ENCODE results near the gene NPTN.
"Not testable (repeated sequence)": the region's sequence is repeated elsewhere in the genome, so short reads cannot be mapped to it uniquely, and the experiment has no call there.

The NPTN gene

DNA sequence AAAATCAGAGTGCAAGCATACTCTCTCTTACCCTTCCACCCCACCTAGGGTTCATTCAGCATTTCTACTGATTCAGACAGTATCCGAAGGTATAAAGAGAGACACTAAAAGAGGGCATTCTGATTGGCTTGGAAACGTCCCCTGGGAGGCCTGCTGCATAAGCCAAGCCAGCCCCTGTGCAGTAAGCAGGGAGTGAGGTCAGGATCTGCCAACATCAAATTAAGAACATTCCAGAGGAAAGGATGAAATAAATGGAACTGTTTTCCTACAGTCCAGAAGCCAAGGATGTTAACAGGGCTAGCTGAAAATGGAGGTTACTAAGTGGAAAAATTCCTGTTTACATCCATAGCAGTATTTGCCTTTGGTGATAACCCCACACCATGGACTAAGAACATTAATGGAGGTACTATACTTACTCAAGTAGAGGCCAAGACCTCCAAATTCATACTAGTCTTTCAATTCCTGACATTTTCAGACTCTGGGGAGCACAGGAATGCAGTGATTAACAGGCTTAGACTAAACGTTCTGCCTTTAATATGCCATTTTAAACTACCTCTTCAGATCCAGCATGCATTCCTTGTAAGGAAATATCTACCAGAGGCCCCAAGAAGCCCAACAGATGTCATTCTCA is 34.5 kb downstream of the NPTN start:
- Mint-ChIP-seq H3K27ac (no peak overlapping the region), H3K4me1 (peaks cover 49% of the 10 kb centered on the region), H3K27me3 (no peaks in the 10 kb centered on the region)

DNA sequence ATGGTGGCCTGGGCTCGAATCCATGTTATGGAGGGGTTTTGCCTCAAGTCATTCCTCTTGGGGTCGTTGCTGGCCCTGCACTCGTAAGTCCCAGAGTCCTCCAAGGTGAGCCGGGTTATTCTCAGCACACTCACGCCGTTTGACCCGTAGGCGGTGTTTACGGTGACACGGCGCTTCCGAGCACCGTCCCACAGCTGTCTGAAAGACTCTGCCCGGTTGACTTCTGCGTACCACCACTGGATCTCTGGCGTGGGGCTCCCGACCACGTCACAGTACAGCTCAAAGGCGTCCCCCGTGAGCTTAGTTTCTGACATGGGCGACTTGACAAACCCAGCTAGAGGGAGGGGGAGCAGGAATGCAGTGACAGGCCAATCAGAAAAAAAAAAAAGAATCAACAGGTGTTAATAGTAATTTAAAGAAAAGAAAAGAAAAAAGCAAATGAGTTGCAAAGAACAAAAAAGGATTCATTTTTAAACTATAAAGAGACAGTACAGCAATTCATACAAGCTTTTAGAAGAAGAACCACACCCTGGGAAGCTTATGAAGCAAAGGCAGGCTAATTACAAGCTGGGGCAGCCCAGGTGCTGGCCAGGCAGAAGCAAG is 36.1 kb downstream of the NPTN start:
- no peaks in the 10 kb centered on the region for H3K27me3 Mint-ChIP-seq
- peaks cover 50% of the 10 kb centered on the region for H3K4me1 Mint-ChIP-seq
- no peaks in the 10 kb centered on the region for H3K36me3 Mint-ChIP-seq
- H3K27ac Mint-ChIP-seq = no peak overlapping the region
- H3K4me3 Mint-ChIP-seq = no peak overlapping the region
- no peaks in the 10 kb centered on the region for H3K9me3 Mint-ChIP-seq

More for the DNA sequence above, 34.5 kb downstream of the NPTN start:
- H3K9me3 Mint-ChIP-seq = no peaks in the 10 kb centered on the region
- H3K4me3 Mint-ChIP-seq = no peak overlapping the region
- H3K36me3 Mint-ChIP-seq = peaks cover 1% of the 10 kb centered on the region

GRCh38 chr15:73596174-73596573 is 37.0 kb downstream of the NPTN start:
- Mint-ChIP-seq H3K36me3 (no peaks in the 10 kb centered on the region), H3K4me1 (peaks cover 50% of the 10 kb centered on the region), H3K27ac (peak overlapping the region; percentile 3), H3K27me3 (no peaks in the 10 kb centered on the region), H3K9me3 (no peaks in the 10 kb centered on the region), H3K4me3 (no peak overlapping the region)

- Mint-ChIP-seq H3K27ac (no peak overlapping the region), H3K4me3 (no peak overlapping the region), H3K36me3 (peaks cover 2% of the 10 kb centered on the region), H3K9me3 (no peaks in the 10 kb centered on the region), H3K27me3 (no peaks in the 10 kb centered on the region), H3K4me1 (peaks cover 44% of the 10 kb centered on the region)
These were observed 39.1 kb downstream of the NPTN start for GRCh38 chr15:73594109-73594508.

DNA sequence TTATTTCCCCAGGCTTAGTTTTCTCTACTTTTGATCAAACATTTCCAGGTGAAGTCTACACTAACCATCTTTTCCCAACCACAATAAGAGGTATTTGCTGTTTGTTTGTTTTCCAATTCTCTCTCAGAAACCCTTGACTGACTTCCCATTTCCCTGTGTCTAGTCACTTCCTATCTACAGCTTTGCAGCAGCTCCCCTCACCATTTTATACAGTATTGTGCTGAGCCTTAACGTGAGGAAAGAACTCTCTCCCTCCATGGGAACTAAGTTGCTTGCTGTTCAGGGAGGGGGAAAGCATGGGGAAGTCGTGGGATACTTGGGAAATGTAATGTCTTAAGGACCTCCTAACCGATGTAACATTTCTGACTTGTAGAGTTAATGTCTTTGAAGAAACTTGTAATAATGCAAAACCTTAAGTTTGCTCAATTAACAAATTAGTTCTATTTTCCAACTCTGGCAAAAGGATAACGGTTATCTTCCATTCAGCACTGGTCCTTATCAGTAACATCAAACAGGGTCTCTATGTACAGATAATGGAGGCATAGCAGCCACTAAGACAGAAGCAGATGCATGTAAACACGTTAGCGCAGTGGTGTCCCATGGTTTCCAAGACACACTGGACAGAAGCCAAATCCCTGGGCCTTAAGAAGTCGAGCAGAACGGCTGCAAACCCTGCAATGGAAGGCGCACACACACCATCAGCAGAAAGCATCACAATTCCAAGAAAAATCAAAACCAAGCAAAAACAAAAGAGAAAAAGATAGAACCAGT is 39.7 kb downstream of the NPTN start:
- no peak overlapping the region for H3K27ac Mint-ChIP-seq
- H3K9me3 Mint-ChIP-seq = no peaks in the 10 kb centered on the region
- H3K4me3 Mint-ChIP-seq = no peak overlapping the region
- peaks cover 4% of the 10 kb centered on the region for H3K36me3 Mint-ChIP-seq
- no peaks in the 10 kb centered on the region for H3K27me3 Mint-ChIP-seq
- peaks cover 37% of the 10 kb centered on the region for H3K4me1 Mint-ChIP-seq

DNA sequence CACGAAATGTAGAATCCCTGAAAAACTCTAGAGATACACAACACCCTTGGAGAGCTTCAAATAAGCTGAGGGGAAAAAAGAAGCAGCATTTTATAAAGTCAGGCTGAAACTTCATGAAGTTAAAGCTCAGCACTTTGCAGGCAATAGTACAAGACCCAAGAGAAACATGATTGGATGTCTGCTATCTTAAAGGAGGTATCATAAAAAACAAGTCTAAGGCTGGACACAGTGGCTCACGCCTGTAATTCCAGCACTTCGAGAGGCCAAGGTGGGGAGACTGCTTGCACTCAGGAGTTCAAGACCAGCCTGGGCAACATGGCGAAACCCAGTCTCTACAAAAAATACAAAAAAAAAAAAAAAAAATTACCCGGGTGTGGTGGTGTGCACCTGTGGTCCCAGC is 42.9 kb downstream of the NPTN start:
- Mint-ChIP-seq H3K27me3 (no peaks in the 10 kb centered on the region), H3K27ac (no peak overlapping the region), H3K36me3 (peaks cover 13% of the 10 kb centered on the region), H3K4me3 (no peak overlapping the region), H3K9me3 (no peaks in the 10 kb centered on the region), H3K4me1 (peaks cover 6% of the 10 kb centered on the region)

DNA sequence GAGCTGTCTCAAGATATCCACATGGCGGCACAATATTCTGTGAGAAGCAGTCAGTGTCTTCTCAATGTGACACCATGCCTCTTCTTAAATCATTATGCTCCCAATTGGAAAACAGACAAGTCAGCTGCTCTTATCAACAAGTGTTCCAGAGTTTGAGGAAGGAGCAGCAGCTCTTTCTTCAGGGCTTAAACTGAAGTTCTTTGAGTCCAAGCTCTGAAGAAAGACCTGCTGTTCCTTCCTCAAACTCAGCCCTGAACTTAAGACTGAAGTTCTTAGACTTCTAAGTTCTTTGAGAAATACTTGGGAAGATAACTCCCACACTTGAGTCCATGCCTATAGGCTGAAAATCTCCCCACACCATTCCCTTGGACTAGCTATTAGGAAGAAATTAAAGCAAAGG is 43.4 kb downstream of the NPTN start:
- Mint-ChIP-seq H3K27me3 (no peaks in the 10 kb centered on the region), H3K27ac (no peak overlapping the region), H3K36me3 (peaks cover 13% of the 10 kb centered on the region), H3K4me3 (no peak overlapping the region), H3K4me1 (peaks cover 4% of the 10 kb centered on the region), H3K9me3 (no peaks in the 10 kb centered on the region)

DNA sequence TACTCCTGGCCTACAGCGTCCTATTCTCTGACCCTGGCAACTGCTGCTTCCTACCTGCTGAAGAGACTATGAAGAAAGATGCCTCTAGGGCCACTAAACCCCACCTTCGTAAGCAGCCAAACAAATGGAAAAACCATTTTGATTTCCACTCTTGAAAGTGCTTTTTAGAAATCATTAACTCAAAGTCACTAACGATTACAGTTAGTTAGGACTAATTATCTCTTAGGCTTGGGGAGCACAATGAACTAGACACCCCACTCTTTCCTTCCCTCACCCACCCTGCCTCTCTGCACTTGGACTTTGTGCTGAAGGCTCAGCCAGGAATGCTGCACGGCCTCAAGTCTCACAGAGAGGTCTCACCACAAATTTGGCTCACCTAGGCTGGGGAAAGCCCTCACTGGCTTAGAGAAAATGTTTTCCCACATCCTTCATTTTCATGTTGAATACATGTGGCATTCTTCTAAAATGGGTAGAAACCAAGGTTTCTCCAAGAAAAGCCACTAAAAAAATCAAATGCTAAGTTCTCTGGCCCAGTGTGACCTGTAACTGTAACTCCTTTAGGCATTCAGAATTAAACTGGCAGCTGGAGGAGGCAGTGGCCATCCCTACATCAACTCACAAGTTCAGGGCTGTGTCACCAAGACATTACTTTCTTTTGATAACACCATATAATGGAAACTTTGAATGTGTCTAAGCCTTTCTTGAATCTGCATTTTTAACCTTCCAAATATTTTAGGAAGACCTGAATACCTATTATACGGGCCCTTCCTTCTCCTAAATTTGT is 47.1 kb downstream of the NPTN start:
- Mint-ChIP-seq H3K27me3 (no peaks in the 10 kb centered on the region), H3K4me1 (no peaks in the 10 kb centered on the region), H3K9me3 (no peaks in the 10 kb centered on the region), H3K4me3 (no peak overlapping the region), H3K36me3 (peaks cover 22% of the 10 kb centered on the region), H3K27ac (no peak overlapping the region)

DNA sequence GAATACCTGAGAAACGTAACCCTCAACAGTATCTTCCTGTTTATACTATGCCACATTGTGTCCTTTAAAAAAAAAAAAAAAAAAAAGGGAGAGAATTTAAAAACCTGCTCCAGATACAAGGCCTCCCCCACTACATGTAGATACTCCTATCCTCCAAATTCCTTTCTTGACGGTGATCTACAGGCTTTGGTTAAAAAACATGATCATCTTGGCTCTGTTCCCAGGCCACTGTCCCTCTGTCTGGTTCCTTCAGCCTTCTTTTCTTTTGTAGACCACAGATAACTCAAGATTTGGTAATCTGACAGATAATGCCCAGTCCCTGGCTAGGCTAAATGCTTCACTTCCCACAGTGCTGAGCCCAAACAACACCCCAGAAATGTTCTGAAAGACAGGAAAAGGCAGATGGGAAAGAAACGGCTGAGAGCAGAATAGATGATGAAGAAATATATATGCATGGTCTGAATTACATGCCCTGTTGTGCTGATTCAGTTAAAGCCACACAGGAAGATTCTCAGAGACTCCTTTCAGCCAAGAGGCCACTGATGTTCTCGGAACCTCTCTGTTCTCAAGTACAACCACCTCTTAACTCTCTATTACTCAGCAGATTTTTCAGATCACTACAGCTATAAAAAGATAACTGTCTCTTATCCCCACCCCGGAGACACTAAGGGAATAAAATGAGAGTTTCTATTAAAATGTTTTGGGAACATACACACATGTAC is 48.3 kb downstream of the NPTN start:
- no peak overlapping the region for H3K4me3 Mint-ChIP-seq
- H3K36me3 Mint-ChIP-seq = peaks cover 20% of the 10 kb centered on the region

DNA sequence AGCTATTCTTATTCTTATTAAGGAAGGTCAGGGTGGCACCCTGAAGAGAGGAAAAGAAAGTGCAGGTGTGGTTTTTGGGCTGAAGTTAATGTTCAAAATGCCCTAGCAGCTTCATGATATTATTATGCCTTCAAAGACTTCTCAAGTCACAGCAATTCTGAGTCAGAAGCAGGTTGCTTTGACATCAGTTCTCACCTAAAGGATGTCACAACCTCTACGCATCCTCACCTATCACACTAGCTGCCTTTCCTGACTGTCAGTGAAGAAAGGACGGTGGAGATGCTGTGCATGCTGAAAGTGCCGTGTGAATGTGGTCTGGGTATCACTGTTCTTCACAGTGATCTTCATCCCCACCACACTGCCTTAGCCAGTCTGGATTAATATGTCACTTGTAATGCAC is 49.6 kb downstream of the NPTN start:
- no peaks in the 10 kb centered on the region for H3K4me1 Mint-ChIP-seq
- H3K27me3 Mint-ChIP-seq = no peaks in the 10 kb centered on the region
- no peak overlapping the region for H3K4me3 Mint-ChIP-seq
- H3K36me3 Mint-ChIP-seq = peaks cover 18% of the 10 kb centered on the region
- H3K27ac Mint-ChIP-seq = no peak overlapping the region
- H3K9me3 Mint-ChIP-seq = no peaks in the 10 kb centered on the region

More for the DNA sequence above, 48.3 kb downstream of the NPTN start:
- no peaks in the 10 kb centered on the region for H3K27me3 Mint-ChIP-seq
- no peaks in the 10 kb centered on the region for H3K9me3 Mint-ChIP-seq
- no peaks in the 10 kb centered on the region for H3K4me1 Mint-ChIP-seq
- no peak overlapping the region for H3K27ac Mint-ChIP-seq

GRCh38 chr15:73582851-73583379 is 50.3 kb downstream of the NPTN start:
- Mint-ChIP-seq H3K27me3 (no peaks in the 10 kb centered on the region), H3K4me3 (no peak overlapping the region), H3K4me1 (no peaks in the 10 kb centered on the region), H3K36me3 (peaks cover 19% of the 10 kb centered on the region), H3K9me3 (no peaks in the 10 kb centered on the region), H3K27ac (no peak overlapping the region)

DNA sequence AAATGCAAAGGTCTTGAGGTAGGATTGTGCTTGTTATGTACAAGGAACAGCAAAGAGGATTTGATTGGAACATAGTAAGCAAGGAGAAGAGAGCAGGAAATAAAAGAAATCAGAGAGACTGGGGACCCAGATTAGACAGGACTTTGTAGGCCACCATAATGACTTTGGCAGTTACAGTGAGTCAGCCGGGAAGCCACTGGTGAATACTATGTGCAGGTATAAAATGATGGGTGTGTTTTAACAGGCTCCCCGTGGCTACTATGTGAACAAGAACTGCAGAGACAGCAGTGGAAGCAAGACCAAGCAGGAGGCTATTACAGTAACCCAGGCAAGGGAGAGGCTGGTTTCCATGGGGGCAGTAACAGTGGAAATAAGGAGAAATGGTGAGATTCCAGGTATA is 55.2 kb downstream of the NPTN start:
- H3K4me1 Mint-ChIP-seq = no peaks in the 10 kb centered on the region
- no peak overlapping the region for H3K4me3 Mint-ChIP-seq
- H3K27me3 Mint-ChIP-seq = no peaks in the 10 kb centered on the region
- no peak overlapping the region for H3K27ac Mint-ChIP-seq
- peaks cover 8% of the 10 kb centered on the region for H3K36me3 Mint-ChIP-seq
- H3K9me3 Mint-ChIP-seq = no peaks in the 10 kb centered on the region

DNA sequence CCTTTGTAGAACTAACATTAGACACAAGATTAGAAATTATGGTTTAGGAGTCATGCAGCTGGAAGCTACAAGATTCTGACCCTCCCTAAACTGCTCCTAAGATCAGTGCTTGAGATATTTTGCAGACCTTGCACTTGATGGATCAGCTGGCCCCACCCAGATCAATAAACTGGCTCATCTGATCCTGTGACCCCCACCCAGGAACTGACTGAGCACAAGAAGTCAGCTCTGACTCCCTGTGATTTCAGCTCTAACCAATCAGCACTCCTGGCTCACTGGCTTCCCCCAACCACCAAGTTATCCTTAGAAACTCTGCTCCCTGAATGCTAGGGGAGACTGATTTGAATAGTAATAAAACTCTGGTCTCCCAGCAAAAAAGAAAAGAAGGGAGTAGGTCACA is 55.6 kb downstream of the NPTN start:
- H3K27me3 Mint-ChIP-seq, H3K36me3 Mint-ChIP-seq, H3K4me1 Mint-ChIP-seq: not testable (repeated sequence)

GRCh38 chr15:73575636-73576247 is 57.4 kb downstream of the NPTN start:
- no peak overlapping the region for H3K27ac Mint-ChIP-seq
- H3K9me3 Mint-ChIP-seq = no peaks in the 10 kb centered on the region
- H3K4me1 Mint-ChIP-seq = no peaks in the 10 kb centered on the region
- H3K36me3 Mint-ChIP-seq = peaks cover 8% of the 10 kb centered on the region
- no peak overlapping the region for H3K4me3 Mint-ChIP-seq
- H3K27me3 Mint-ChIP-seq = no peaks in the 10 kb centered on the region

More for the DNA sequence above, 55.6 kb downstream of the NPTN start:
- H3K9me3 Mint-ChIP-seq, H3K4me3 Mint-ChIP-seq, H3K27ac Mint-ChIP-seq: not testable (repeated sequence)

GRCh38 chr15:73573572-73573971 is 59.6 kb downstream of the NPTN start:
- H3K4me3 Mint-ChIP-seq = no peak overlapping the region
- H3K4me1 Mint-ChIP-seq = no peaks in the 10 kb centered on the region
- no peaks in the 10 kb centered on the region for H3K27me3 Mint-ChIP-seq
- peaks cover 16% of the 10 kb centered on the region for H3K36me3 Mint-ChIP-seq
- H3K9me3 Mint-ChIP-seq = no peaks in the 10 kb centered on the region
- H3K27ac Mint-ChIP-seq = no peak overlapping the region
